NCI-H1105 (cell line): ENCODE data around the gene PIK3CG.

Experiments used
- DNase-seq: peaks from one replicate; lab custom pipeline; 2025; lab: John Stamatoyannopoulos, UW

Gene PIK3CG

GRCh38 chr7:106858618-106859532 lies 6.2 kb upstream of the PIK3CG start:
- peak; percentile 75 for DNase-seq

- no peak for DNase-seq
Observed at GRCh38 chr7:106862317-106863089, 2.6 kb upstream of the PIK3CG start.

GRCh38 chr7:106863274-106863997 lies 1.6 kb upstream of the PIK3CG start:
- no peak for DNase-seq

- DNase-seq, result no peak
Observed at GRCh38 chr7:106864298-106865081, 592 bp upstream of the PIK3CG start.

GRCh38 chr7:106866298-106867281 lies 1.5 kb downstream of the PIK3CG start:
- DNase-seq, result no peak

GRCh38 chr7:106867641-106868351 lies 2.7 kb downstream of the PIK3CG start:
- DNase-seq, result no peak

- no peak for DNase-seq
Observed at GRCh38 chr7:106868364-106868763, 3.3 kb downstream of the PIK3CG start.

GRCh38 chr7:106869954-106870353 lies 4.9 kb downstream of the PIK3CG start:
- DNase-seq, result no peak

GRCh38 chr7:106870528-106870927 lies 5.4 kb downstream of the PIK3CG start:
- DNase-seq, result no peak

GRCh38 chr7:106870983-106871410 lies 5.9 kb downstream of the PIK3CG start:
- DNase-seq, result no peak

- DNase-seq, result no peak
Observed at GRCh38 chr7:106871793-106872571, 6.9 kb downstream of the PIK3CG start.

- DNase-seq, result no peak
Observed at GRCh38 chr7:106872763-106873162, 7.7 kb downstream of the PIK3CG start.

- DNase-seq, result no peak
Observed at GRCh38 chr7:106874076-106874475, 9.0 kb downstream of the PIK3CG start.

- no peak for DNase-seq
Observed at GRCh38 chr7:106875508-106875907, 10.4 kb downstream of the PIK3CG start.

GRCh38 chr7:106878748-106879439 lies 13.8 kb downstream of the PIK3CG start:
- no peak for DNase-seq

- no peak for DNase-seq
Observed at GRCh38 chr7:106881984-106882383, 16.9 kb downstream of the PIK3CG start.

GRCh38 chr7:106883456-106884026 lies 18.5 kb downstream of the PIK3CG start:
- DNase-seq, result no peak

- DNase-seq, result no peak
Observed at GRCh38 chr7:106885652-106886051, 20.6 kb downstream of the PIK3CG start.
